ENCODE measurements around the gene ARCN1.

GRCh38 chr11:118633319-118633690, 61.1 kb downstream of the ARCN1 start:
- TF ChIP-seq GATA2 (IDR thresholded peaks at IDR 0.05; ENCODE audit: low read depth, low read length) (no peak), GATA3 (IDR thresholded peaks at IDR 0.05; ENCODE audit: low read depth, low read length) (no peak)
